Activated CD4-positive, alpha-beta T cell treated with anti-CD3 and anti-CD28 coated beads, Interleukin-2, amount 50 U/mL, for 48 hours (primary cell): ENCODE measurements around the gene GIPC2.
"Not testable (repeated sequence)": the region's sequence is repeated elsewhere in the genome, so short reads cannot be mapped to it uniquely, and the experiment has no call there.

Source experiments
- DNase-seq, 2 experiments: peaks; one replicate each; pipeline ENCODE4 v3.0.0-alpha.2; 2020

The GIPC2 gene

GRCh38 chr1:78070210-78070609 is 24.4 kb downstream of the GIPC2 start:
- DNase-seq: no peak

- DNase-seq: no peak
Measured at GRCh38 chr1:78070758-78071157, 25.0 kb downstream of the GIPC2 start.

- DNase-seq: no peak
Measured at GRCh38 chr1:78071696-78072095, 25.9 kb downstream of the GIPC2 start.

GRCh38 chr1:78072216-78072615 is 26.4 kb downstream of the GIPC2 start:
- no peak for DNase-seq

- DNase-seq: no peak
Measured at GRCh38 chr1:78073441-78073840, 27.7 kb downstream of the GIPC2 start.

- DNase-seq: no peak
Measured at GRCh38 chr1:78075621-78076020, 29.9 kb downstream of the GIPC2 start.

GRCh38 chr1:78078358-78078757 is 32.6 kb downstream of the GIPC2 start:
- DNase-seq: no peak

- no peak for DNase-seq
Measured at GRCh38 chr1:78079580-78079979, 33.8 kb downstream of the GIPC2 start.

- no peak for DNase-seq
Measured at GRCh38 chr1:78080767-78081166, 35.0 kb downstream of the GIPC2 start.

GRCh38 chr1:78081980-78082860 is 36.5 kb downstream of the GIPC2 start:
- no peak for DNase-seq

GRCh38 chr1:78084639-78085038 is 38.9 kb downstream of the GIPC2 start:
- DNase-seq: not testable (repeated sequence)

GRCh38 chr1:78086697-78087096 is 40.9 kb downstream of the GIPC2 start:
- no peak for DNase-seq

GRCh38 chr1:78088015-78088414 is 42.2 kb downstream of the GIPC2 start:
- DNase-seq: no peak

- DNase-seq: no peak
Measured at GRCh38 chr1:78088486-78088885, 42.7 kb downstream of the GIPC2 start.

GRCh38 chr1:78089010-78089409 is 43.2 kb downstream of the GIPC2 start:
- no peak for DNase-seq

- no peak for DNase-seq
Measured at GRCh38 chr1:78090472-78091133, 44.8 kb downstream of the GIPC2 start.

GRCh38 chr1:78091215-78091813 is 45.5 kb downstream of the GIPC2 start:
- no peak for DNase-seq

GRCh38 chr1:78091886-78092285 is 46.1 kb downstream of the GIPC2 start:
- no peak for DNase-seq

GRCh38 chr1:78092643-78093042 is 46.9 kb downstream of the GIPC2 start:
- DNase-seq: no peak

- DNase-seq: no peak
Measured at GRCh38 chr1:78093560-78093959, 47.8 kb downstream of the GIPC2 start.

- DNase-seq: no peak
Measured at GRCh38 chr1:78094639-78095038, 48.9 kb downstream of the GIPC2 start.

GRCh38 chr1:78095593-78095992 is 49.8 kb downstream of the GIPC2 start:
- no peak for DNase-seq

GRCh38 chr1:78096017-78096416 is 50.3 kb downstream of the GIPC2 start:
- DNase-seq: no peak

- DNase-seq: no peak
Measured at GRCh38 chr1:78096976-78097375, 51.2 kb downstream of the GIPC2 start.
